ENCODE results near the gene SNX1. TPM values are rescaled to one million over a fixed set of nuclear protein-coding genes. Genes with fewer than 3 reads are reported as not detected.

Gene SNX1
- total and polyA plus RNA-seq, 2 of the 8 experiments (the other 6 are each of a cell fraction or from before 2014, with no cell fraction given): 27.9 to 59.8 TPM

DNA sequence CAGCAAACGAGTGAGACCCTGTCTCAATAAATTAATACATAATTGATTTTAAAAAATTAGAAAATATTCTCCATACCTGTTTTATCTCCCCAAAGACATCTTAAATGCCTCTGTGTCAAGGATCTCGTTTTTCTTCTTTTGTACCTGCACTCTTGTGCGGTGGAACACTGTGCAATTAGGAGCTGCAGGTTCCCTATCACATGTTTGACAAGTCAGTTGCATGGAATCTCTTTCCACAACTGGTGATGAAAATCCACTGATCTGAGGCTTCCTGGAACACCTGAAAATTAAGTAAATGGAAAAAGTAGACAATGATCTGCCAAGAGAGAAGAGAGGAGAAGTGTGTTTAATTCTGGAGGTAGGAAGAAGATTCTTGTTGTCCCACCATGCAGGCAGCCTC, 52.8 kb downstream of the SNX1 start (continued):
- TF ChIP-seq, protein P1, sequence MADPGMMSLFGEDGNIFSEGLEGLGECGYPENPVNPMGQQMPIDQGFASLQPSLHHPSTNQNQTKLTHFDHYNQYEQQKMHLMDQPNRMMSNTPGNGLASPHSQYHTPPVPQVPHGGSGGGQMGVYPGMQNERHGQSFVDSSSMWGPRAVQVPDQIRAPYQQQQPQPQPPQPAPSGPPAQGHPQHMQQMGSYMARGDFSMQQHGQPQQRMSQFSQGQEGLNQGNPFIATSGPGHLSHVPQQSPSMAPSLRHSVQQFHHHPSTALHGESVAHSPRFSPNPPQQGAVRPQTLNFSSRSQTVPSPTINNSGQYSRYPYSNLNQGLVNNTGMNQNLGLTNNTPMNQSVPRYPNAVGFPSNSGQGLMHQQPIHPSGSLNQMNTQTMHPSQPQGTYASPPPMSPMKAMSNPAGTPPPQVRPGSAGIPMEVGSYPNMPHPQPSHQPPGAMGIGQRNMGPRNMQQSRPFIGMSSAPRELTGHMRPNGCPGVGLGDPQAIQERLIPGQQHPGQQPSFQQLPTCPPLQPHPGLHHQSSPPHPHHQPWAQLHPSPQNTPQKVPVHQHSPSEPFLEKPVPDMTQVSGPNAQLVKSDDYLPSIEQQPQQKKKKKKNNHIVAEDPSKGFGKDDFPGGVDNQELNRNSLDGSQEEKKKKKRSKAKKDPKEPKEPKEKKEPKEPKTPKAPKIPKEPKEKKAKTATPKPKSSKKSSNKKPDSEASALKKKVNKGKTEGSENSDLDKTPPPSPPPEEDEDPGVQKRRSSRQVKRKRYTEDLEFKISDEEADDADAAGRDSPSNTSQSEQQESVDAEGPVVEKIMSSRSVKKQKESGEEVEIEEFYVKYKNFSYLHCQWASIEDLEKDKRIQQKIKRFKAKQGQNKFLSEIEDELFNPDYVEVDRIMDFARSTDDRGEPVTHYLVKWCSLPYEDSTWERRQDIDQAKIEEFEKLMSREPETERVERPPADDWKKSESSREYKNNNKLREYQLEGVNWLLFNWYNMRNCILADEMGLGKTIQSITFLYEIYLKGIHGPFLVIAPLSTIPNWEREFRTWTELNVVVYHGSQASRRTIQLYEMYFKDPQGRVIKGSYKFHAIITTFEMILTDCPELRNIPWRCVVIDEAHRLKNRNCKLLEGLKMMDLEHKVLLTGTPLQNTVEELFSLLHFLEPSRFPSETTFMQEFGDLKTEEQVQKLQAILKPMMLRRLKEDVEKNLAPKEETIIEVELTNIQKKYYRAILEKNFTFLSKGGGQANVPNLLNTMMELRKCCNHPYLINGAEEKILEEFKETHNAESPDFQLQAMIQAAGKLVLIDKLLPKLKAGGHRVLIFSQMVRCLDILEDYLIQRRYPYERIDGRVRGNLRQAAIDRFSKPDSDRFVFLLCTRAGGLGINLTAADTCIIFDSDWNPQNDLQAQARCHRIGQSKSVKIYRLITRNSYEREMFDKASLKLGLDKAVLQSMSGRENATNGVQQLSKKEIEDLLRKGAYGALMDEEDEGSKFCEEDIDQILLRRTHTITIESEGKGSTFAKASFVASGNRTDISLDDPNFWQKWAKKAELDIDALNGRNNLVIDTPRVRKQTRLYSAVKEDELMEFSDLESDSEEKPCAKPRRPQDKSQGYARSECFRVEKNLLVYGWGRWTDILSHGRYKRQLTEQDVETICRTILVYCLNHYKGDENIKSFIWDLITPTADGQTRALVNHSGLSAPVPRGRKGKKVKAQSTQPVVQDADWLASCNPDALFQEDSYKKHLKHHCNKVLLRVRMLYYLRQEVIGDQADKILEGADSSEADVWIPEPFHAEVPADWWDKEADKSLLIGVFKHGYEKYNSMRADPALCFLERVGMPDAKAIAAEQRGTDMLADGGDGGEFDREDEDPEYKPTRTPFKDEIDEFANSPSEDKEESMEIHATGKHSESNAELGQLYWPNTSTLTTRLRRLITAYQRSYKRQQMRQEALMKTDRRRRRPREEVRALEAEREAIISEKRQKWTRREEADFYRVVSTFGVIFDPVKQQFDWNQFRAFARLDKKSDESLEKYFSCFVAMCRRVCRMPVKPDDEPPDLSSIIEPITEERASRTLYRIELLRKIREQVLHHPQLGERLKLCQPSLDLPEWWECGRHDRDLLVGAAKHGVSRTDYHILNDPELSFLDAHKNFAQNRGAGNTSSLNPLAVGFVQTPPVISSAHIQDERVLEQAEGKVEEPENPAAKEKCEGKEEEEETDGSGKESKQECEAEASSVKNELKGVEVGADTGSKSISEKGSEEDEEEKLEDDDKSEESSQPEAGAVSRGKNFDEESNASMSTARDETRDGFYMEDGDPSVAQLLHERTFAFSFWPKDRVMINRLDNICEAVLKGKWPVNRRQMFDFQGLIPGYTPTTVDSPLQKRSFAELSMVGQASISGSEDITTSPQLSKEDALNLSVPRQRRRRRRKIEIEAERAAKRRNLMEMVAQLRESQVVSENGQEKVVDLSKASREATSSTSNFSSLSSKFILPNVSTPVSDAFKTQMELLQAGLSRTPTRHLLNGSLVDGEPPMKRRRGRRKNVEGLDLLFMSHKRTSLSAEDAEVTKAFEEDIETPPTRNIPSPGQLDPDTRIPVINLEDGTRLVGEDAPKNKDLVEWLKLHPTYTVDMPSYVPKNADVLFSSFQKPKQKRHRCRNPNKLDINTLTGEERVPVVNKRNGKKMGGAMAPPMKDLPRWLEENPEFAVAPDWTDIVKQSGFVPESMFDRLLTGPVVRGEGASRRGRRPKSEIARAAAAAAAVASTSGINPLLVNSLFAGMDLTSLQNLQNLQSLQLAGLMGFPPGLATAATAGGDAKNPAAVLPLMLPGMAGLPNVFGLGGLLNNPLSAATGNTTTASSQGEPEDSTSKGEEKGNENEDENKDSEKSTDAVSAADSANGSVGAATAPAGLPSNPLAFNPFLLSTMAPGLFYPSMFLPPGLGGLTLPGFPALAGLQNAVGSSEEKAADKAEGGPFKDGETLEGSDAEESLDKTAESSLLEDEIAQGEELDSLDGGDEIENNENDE (IDR thresholded peaks at IDR 0.05; ENCODE audit: insufficient replicate concordance, low read length): no peak
- no peak for TF ChIP-seq MAX (IDR thresholded peaks at IDR 0.05)
- TF ChIP-seq HDAC6 (IDR thresholded peaks at IDR 0.05; ENCODE audit: low read depth, low read length): no peak
- no peak for TF ChIP-seq BCL11A (IDR thresholded peaks at IDR 0.05; ENCODE audit: low read depth in 2 of 2, low read length in 2 of 2)

All from H1 (cell line).